HepG2 (cell line): Measurements from ENCODE around the gene ADAT3.

Experiments
- ATF1 ChIP-seq: IDR thresholded peaks from 2 replicates; pipeline ENCODE4 v1.6.1; 2016; ENCODE audit warnings: mild to moderate bottlenecking, control low read depth
- CBX1 ChIP-seq: IDR thresholded peaks from one replicate; pipeline ENCODE4 v1.6.1; 2016; ENCODE audit warnings: antibody characterized with exemption, low read depth
- FOXO4 ChIP-seq: sonication (generic); formaldehyde crosslinking; conservative IDR thresholded peaks from 2 replicates; pipeline ENCODE4 v1.8.1; 2023; ENCODE audit warnings: missing genetic modification reagents
- HNF1B ChIP-seq: sonication (generic); formaldehyde crosslinking; IDR thresholded peaks from 2 replicates; pipeline ENCODE4 v1.5.1; 2020; ENCODE audit warnings: mild to moderate bottlenecking, moderate library complexity, missing genetic modification reagents
- RFX5 ChIP-seq: IDR thresholded peaks from 2 replicates; pipeline ENCODE4 v1.6.1; 2011; ENCODE audit warnings: low read depth, low read length, improper control_type of control experiment
- SMC3 ChIP-seq: IDR thresholded peaks from 2 replicates; pipeline ENCODE4 v1.6.1; 2011; ENCODE audit warnings: low read length, improper control_type of control experiment
- TFAP4 ChIP-seq: sonication (generic); IDR thresholded peaks from 2 replicates; pipeline ENCODE4 v1.6.1; 2016; ENCODE audit warnings: low read depth, borderline replicate concordance
- ZBTB34 ChIP-seq: sonication (generic); formaldehyde crosslinking; IDR thresholded peaks from 2 replicates; pipeline ENCODE4 v1.8.0; 2022; ENCODE audit warnings: mild to moderate bottlenecking, missing genetic modification reagents
- ZBTB46 ChIP-seq: sonication (generic); formaldehyde crosslinking; IDR thresholded peaks from 2 replicates; pipeline ENCODE4 v1.4.0; 2020; ENCODE audit warnings: mild to moderate bottlenecking, missing genetic modification reagents, borderline replicate concordance
- ZNF747 ChIP-seq: sonication (generic); formaldehyde crosslinking; IDR thresholded peaks from 2 replicates; pipeline ENCODE4 v1.8.1; 2023; ENCODE audit warnings: missing genetic modification reagents, mild to moderate bottlenecking, borderline replicate concordance
- TF ChIP-seq, protein P1 (sequence below): sonication (generic); formaldehyde crosslinking; IDR thresholded peaks from 2 replicates; pipeline ENCODE4 v1.5.0; 2020; ENCODE audit warnings: mild to moderate bottlenecking, missing genetic modification reagents, moderate library complexity
- TF ChIP-seq, protein P2 (sequence below): sonication (generic); formaldehyde crosslinking; IDR thresholded peaks from 2 replicates; pipeline ENCODE4 v1.4.0; 2020; ENCODE audit warnings: missing genetic modification reagents, borderline replicate concordance

DNA sequence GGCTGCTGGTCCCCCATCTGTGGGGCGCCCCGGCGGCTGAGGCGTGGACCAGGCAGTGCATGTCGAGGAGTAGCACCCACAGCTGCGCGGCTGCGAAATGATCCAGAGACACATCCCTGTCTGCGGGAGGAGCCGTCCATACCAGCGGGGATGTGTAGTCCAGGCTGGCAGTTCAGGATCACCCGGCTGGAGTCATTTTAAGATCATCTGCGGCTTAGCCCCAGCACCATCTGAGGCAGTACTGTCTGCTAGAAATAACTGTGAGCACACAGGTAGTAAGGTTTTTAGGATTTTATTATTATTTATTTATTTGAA, 3.1 kb downstream of the ADAT3 start:
- TF ChIP-seq ZBTB46 (CRISPR knock-in tag) (no peak), TFAP4 (no peak), CBX1 (no peak), FOXO4 (CRISPR knock-in tag) (no peak), HNF1B (CRISPR knock-in tag) (no peak), ZNF747 (CRISPR knock-in tag) (no peak), SMC3 (no peak), ZBTB34 (CRISPR knock-in tag) (no peak), ATF1 (no peak), RFX5 (no peak)
- TF ChIP-seq, protein P1, sequence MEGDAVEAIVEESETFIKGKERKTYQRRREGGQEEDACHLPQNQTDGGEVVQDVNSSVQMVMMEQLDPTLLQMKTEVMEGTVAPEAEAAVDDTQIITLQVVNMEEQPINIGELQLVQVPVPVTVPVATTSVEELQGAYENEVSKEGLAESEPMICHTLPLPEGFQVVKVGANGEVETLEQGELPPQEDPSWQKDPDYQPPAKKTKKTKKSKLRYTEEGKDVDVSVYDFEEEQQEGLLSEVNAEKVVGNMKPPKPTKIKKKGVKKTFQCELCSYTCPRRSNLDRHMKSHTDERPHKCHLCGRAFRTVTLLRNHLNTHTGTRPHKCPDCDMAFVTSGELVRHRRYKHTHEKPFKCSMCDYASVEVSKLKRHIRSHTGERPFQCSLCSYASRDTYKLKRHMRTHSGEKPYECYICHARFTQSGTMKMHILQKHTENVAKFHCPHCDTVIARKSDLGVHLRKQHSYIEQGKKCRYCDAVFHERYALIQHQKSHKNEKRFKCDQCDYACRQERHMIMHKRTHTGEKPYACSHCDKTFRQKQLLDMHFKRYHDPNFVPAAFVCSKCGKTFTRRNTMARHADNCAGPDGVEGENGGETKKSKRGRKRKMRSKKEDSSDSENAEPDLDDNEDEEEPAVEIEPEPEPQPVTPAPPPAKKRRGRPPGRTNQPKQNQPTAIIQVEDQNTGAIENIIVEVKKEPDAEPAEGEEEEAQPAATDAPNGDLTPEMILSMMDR (CRISPR knock-in tag) = no peak
- TF ChIP-seq, protein P2, sequence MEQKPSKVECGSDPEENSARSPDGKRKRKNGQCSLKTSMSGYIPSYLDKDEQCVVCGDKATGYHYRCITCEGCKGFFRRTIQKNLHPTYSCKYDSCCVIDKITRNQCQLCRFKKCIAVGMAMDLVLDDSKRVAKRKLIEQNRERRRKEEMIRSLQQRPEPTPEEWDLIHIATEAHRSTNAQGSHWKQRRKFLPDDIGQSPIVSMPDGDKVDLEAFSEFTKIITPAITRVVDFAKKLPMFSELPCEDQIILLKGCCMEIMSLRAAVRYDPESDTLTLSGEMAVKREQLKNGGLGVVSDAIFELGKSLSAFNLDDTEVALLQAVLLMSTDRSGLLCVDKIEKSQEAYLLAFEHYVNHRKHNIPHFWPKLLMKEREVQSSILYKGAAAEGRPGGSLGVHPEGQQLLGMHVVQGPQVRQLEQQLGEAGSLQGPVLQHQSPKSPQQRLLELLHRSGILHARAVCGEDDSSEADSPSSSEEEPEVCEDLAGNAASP = no peak
